Fibroblast of gingiva (primary cell): ENCODE data around the gene LACTB.
A peak's percentile ranks its signal among the peaks of the same experiment; 100 is the strongest.

Experiments used
- DNase-seq: peaks from one replicate; pipeline ENCODE4 v3.0.0-alpha.2; 2011; ENCODE audit warnings: low read depth

Gene LACTB, protein sequence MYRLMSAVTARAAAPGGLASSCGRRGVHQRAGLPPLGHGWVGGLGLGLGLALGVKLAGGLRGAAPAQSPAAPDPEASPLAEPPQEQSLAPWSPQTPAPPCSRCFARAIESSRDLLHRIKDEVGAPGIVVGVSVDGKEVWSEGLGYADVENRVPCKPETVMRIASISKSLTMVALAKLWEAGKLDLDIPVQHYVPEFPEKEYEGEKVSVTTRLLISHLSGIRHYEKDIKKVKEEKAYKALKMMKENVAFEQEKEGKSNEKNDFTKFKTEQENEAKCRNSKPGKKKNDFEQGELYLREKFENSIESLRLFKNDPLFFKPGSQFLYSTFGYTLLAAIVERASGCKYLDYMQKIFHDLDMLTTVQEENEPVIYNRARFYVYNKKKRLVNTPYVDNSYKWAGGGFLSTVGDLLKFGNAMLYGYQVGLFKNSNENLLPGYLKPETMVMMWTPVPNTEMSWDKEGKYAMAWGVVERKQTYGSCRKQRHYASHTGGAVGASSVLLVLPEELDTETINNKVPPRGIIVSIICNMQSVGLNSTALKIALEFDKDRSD

DNA sequence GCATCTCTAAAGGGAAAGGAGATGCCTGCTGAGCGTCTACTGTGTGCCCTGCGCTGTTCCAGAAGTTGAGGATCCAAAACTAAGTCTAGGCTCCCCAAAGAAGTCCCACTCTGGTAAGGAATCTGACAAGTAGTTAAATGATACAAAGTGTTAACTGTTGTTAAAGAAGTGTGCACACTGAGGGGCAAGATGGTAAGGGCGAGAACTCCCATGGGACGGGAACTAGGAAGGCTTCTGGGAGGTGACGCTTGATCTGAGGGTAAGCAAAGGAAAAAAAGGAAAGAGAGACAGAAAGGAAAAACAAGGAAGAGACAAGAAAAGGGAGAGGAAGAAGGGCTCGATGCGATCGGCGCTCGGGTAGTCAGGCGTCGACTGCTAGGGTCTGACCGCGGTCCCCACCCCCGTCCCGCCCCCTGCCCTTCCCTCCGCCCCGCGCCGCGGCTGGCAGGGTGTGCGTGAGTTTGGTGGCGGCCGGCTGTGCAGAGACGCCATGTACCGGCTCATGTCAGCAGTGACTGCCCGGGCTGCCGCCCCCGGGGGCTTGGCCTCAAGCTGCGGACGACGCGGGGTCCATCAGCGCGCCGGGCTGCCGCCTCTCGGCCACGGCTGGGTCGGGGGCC, at the start of gene LACTB:
Gene LACTB, plus strand, starts transcription at position 480 of the 620 bp plus-strand sequence. Its CDS starts 11 bp downstream, at position 491.
- peak; percentile 89 for DNase-seq

DNA sequence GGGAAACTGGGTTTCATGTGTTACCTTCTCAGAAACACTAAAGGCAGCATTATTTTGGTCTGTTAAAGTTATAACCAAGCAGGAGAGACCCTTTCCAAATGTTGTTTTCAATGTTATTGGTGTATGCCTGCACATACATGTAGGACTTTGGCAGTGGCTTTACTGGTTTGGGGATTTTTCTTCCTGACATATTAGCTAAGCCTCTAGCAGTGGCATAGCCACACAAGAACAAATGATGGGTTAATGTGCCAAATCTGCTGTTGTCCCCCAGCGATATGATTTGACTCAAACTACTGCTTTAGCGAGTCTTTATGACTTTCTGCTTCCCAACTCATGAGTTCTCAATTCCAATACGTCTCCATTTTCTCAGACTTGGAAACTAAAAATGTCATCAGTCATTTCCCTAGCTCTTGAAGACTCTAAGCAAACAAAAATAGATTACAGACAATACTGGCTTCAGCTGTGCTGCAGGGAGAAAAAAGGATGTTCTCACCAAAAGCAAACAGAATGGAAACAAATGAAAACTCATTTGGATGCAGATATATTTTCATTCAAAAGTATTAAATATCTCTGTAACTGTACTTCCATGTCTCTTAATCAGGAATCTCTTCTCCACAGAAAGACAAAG, 49.5 kb upstream of the LACTB start:
- DNase-seq = no peak

DNA sequence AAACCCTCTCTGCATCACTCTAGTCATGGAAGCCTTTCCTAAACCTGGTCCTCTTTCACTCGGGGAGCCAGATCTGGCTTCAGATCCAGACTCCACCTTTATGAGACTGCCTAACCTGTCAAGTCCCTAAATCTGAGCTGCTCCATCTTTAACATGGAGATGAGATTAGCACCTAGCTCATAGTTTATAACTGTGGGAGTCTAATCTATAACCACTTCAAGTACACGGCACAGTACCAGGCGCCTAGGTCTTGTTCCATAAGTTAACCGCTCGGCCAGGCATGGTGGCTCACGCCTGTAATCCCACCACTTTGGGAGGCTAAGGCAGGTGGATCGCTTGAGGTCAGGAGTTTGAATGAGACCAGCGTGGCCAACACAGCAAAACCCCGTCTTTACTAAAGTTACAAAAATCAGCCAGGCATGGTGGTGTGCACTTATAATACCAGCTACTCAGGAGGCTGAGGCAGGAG, 48.8 kb upstream of the LACTB start:
- no peak for DNase-seq

DNA sequence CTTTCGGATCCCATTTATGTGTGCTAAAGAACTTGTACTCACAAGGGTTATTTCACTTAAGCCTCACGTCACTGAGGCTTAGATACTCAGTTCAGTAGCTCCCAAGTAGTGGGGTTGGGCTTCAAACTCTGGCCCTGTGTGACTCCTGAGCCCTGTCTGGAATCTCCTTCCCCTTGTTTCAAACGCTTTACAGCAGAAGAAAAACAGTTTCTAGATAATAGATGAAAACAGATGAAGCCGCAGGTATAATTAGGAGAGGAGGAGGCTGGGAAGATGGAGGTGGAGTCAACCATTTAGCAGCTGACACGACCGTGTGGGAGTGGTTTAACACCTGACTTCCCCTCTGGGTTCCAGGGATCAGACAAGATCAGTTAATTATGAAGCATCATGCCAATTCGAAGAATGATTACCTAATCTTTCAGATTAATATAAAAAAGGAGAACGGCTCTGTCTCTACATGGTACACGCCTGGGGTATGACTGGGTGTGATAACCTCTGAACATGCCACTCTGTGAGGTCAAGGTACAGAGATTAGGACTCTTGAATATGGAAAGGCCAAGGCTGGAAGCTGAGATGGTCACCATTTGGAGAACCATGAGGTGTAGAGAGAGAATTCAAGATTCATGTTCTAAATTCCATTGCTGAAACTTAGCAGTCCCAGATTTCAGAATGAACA, 48.0 kb upstream of the LACTB start:
- DNase-seq = no peak

DNA sequence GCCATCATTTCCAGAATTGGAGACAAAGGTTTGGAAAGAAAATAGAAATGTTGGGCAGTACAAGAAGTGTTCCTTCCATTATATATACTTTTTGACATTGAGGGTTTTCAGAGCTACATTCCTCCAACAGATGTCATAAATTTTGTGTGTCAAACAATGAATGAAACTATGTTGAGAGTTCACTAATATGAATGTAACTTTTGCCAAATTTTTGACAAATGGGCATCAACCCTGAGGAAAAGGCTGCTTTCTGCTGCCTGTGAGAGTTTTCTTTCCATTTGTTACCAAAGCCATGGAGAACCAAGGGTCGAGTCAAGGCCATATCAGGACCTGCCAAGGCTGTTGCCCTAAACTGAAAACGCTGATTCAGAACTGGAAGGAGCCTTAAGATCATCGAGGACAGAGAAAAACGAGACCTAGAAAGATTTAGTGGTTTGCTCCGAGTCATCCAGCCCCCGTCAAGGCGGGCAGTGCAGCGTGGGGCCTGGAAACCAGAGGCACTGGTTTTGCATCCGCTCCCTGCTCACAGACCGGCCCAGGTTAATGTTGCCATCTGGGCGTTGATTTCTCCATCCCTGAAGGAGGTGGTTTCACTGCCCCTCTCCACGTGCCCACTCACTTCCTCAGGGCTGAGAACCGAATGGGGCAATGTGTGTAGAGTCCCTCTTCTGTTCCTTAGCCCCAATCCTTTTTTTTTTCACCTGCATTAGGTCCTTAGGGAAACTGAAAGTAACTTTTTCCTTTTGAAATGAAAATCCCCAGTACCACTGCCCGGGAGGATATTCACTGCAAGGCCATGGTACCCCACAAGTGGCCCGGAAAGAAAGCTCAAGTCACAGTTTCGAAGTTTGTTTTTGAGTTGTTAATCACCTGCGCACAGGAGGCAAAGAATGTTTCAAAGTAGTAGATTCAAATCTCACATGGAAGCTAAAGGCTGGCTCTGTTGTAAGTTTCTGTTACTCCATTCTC, 46.4 kb upstream of the LACTB start:
- peak; percentile 15 for DNase-seq

DNA sequence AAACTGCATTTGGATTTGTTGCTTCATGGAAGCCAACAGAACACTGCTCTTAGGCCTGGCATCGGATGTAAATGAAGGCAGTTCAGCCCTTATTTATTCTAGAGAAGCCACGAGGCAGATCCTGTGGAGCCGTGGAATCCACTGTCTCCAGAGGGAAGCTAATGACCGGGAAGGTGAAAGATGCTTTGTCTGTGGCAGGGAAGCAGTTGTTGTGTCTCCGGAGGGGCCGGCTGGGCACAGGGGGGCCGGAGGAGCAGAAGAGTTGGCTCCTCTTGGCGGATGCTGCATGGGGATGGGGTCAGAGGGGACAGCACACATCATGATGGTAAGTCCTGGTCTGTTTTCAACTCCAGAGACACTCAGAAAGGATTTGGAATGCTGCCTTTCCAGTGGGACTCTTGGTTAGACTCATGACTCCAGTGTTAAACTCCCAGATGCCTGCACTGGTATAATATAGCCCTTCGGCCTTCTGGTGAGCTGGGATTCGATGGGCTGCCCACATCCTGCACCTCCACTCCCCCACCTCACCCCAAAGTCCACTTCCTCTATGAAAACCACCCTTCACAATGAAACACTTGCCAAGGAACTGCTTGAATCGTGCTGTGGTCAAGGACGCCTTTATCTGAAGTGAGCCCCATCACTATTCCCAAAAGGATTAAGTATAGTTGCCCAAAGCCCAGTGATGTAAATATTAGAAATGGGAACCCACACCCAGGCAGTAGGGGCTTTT, 45.5 kb upstream of the LACTB start:
- DNase-seq = no peak

DNA sequence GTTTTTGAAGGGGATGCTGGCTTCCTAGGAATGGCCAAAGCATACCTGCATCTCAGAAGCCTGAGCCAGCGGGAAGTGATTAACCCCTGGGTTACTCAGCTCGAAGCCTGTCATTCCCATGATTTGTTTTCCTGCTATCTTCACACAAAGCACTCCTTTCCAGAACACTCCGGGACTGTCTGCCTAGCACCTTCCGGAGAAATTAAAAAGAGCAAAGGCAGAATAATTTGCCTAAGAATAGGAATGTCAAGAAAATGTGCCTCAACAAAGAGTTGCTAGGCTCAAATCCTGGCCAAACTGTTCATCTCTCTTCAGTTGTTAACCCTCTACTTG, 45.0 kb upstream of the LACTB start:
- no peak for DNase-seq

DNA sequence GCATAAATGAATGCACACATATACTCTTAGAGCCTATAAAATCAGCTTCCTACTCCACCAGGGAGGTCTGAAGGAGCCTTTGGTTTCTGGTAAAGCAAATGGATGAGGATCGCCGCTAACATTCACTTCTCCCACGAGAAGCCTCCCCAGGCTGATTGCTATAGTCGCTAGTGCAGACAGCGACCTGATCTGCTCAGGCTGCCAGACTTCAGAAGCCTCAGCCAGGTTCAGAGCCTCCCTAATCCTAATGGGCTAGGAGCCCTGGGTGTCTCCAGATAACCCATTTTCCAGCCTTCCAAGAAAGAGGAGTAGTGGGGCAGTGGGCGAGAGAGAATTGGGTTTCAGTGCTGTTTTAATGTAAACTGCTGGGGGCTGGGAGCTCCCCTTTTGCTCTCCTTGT, 43.7 kb upstream of the LACTB start:
- no peak for DNase-seq

DNA sequence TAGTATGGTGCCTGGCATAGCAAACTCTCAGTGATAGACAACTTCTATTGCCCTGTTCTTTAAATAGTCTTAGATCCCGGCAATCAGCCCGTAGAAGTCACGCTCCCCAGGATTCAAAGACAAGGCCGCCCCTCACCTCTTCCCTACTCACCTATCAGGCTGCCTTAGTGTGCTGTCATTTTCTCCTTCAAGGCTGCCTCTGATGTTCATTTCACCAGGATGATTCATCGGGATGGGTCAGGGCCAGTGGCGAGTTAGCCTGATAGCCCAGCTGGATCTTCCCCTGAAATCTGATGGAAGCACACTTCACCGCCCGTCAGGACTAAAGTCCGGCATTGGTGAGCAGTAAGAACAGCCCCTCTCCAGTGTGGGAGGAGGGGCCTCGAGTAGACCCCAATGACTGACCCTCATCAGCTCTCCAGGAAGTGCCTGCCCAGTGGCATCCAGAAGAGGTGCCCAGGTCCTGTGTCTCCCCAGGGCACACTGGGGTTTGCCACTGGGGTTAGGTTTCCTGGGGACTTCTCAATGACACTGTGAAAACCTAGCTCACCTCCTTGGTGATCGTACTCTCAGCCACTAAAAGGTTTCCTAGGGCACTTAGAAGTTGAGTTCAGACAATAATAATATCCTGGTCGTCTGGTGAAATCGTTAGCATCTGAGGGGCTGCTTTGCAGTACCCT, 41.6 kb upstream of the LACTB start:
- DNase-seq = no peak

DNA sequence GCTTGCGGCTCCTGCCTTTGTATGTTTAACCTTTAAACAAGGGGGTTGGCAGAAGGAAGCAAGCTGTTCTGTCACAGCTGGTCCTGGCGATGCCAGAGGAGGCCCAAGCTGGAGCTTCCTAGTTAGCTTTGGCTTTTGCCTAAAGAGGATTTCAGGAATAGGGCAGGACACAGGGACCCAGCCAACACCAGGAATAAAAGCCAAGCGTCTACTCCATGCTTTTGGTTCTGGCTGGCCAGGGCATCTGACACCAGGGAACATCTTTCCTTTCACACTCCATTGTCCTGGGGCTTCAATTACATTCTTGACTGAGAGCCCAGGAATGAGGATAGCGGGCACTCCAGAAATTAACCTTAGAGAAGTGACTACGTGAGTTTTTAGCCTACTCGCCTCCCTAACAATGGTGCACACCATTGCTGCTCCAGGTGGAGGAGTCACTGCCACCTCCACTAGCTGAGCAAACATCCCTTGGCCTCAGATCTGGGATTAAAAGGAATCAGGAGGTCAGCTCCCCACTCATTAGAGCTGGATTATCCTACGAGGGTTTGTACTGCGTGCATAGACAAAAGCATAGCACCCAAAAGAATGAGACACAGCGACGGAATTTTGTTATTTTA, 40.9 kb upstream of the LACTB start:
- peak; percentile 23 for DNase-seq

DNA sequence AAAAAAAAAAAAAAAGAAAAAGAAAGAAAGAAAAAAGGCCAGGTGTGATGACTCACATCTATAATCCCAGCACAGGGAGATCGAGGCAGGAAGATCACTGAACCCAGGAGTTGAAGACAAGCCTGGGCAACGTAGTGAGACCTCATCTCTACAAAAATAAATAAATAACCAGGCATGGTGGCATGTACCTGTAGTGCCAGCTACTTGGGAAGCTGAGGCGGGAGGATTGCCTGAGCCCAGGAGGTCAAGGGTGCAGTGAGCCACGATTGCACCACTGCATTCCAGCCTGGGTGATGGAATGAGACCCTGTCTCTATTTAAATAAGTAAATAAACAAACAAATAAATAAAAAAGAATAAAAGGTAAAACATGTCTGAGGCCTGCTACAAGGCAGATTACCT, 39.3 kb upstream of the LACTB start:
- DNase-seq = no peak

DNA sequence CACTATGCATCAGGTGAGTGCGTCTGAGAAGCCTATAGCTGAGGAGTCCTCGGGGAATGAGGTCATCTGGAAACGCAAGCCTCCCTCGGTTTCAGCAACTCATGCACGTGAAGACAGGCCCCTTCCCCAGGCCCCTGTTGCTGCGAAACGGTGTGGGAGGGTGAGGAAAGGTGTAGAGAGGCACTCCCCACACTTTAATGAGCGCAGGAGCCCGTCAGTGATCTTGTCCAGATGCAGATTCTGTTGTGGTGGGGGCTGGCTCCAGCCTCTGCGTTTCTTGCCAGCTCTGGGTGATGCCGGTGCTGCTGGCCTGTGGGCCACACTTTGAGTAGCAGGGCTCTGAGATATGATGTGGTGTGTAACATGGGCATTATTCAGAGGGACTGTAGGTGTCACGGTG, 38.6 kb upstream of the LACTB start:
- no peak for DNase-seq

DNA sequence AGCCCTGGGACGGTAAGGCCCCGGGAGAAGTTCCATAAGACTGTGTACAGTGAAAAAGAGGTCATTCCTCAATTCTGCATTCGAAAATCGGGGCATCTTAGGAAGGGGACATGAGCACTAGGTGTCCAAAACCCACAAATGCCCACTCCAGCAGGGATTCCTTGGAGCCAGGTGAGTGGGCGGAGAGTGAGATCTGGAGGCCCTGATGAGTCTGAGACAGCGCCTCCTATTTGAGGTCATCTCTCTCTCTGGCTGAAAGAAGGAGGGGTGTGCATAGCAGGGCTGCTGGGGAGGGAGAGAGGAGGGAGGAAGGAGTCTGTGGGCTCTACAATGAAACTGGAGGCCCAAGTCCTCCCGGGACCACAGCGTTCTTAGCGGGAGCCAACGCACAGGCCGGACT, 38.1 kb upstream of the LACTB start:
- DNase-seq = no peak

DNA sequence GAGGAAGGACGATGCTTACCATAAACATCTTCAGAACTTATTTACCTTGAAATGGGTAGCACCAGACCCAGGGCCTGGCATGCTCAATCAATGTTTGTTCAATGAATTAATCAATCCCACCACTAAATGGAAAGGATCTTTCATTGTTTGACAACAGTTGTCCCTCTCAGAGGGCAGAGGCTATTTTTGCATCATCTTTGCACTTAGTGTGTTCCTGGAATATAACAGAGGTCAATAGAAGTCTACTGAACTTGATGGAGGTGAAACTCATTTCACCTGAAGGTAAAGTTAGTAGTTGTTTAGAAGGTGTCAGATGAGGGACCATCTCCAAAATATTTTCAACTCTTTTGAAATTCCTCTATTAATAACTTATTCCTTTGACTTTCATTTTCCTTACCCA, 36.9 kb upstream of the LACTB start:
- DNase-seq = no peak

DNA sequence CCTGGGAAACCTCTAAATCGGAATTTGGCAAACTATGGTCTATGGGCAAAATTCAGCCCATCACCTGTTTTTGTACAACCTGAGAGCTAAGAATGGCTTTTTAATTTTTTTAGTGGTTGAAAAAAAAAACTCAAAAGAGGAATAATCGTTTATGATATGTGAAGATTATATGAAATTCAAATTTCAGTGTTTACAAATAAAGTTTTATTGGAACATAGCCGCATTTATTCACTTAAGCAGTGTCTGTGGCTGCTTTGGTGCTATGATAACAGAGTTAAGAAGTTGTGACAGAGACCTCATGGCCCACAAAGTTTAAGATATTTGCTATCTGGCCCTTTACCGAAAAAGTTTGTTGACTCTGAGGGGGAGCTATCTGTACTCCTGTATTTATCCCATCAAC, 36.4 kb upstream of the LACTB start:
- DNase-seq = no peak

DNA sequence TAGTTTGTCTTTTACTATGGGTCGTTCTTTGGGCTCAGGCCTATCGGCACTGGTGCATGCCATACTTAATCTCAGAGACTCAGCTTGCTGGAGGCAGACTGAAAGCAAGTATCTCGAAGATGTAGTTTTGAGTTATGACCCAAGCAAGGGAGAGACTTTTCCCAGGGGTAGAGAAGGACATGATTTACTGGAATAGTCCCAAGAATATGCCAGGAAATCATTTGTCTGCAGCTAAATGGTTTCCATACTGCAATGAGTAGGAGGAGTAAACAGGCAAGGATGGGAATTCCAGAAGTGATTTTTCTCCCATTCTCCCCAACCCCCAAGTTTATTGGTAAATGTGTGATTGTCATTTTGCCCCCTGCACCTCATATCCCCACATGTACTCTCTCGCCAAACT, 35.4 kb upstream of the LACTB start:
- no peak for DNase-seq

DNA sequence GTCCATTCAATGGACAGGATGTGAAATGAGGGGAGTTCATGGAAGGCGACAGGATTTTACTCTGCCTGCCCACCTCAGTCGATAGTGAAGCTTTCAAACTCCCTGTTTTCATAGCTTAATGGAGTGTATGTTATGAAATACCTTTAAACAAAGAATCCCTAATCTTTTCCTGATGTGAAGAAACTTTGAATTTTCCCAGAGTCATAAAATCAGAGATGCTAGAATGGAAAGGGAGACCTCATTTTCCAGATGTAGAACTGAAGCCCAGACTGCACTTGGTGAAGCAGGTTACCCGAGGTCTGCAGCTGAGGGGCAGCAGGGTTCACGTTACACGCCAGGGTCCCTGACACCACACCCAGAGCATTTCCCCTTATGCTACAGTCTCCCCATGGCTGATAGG, 34.7 kb upstream of the LACTB start:
- no peak for DNase-seq

DNA sequence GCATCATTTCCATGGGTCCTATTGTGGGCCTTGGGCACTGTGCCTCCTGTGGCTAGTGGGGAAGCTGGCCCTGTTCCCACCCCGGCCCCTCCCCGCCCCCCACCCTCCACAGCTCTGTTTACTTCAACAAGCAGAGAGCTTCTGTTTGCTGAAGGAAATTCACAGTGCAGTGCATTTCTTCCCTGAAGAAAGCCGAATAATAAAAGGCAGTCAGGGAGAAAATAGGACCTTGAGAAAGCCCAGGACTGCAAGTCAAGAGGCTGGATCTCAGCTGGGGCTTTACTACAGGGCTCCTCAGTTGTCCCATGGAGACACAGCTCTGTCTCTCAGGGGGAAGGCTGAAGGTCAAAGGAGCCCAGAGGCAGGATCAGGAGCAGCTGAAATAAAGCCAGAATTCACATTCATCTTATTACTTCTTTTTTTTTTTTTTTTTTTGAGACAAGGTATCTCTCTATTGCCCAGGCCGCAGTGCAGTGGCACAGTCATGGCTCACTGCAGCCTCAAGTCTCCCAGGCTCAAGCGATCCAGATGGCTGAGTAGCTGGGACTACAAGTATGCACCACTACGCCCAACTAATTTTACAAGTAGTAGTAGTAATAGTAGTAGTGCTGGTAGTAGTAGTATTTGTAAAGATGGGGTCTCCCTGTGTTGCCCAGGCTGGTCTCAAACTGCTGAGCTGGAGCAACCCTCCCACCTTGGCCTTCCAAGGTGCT, 33.0 kb upstream of the LACTB start:
- no peak for DNase-seq
